ENCODE results near the gene NAV1. TPM values are rescaled to one million over a fixed set of nuclear protein-coding genes. Genes with fewer than 3 reads are reported as not detected.

Gene NAV1
- total and polyA plus RNA-seq, 9 of the 15 experiments (the other 6 are each of a cell fraction or from before 2014, with no cell fraction given), result 0.91 to 16.8 (median 3.2) TPM

GRCh38 chr1:201559679-201560162, 20.8 kb downstream of the NAV1 start (continued):
- no peak for TF ChIP-seq HSF4 (CRISPR knock-in tag; IDR thresholded peaks at IDR 0.05; ENCODE audit: borderline replicate concordance)
- peak in 1 of 2 experiments; percentile 38; a peak in 1 of 4 replicates for TF ChIP-seq NONO (IDR thresholded peaks at IDR 0.05; ENCODE audit: low read depth in 2 of 2, low read length in 1 of 2)
- TF ChIP-seq ZNF764 (CRISPR knock-in tag; IDR thresholded peaks at IDR 0.05; ENCODE audit: low read depth), result no peak
- peak in 1 of 2 experiments; percentile 76; a peak in 1 of 3 replicates for TF ChIP-seq CBX3 (IDR thresholded peaks at IDR 0.05; ENCODE audit: borderline replicate concordance in 1 of 2, low read length in 2 of 2)
- no peak for TF ChIP-seq TCF7 (IDR thresholded peaks at IDR 0.05; ENCODE audit: borderline replicate concordance)
- TF ChIP-seq RNF2 (IDR thresholded peaks at IDR 0.05), result 0 out of 2 replicates have a peak, but pooled peaks have one; percentile 52
- TF ChIP-seq ZBTB40 (IDR thresholded peaks at IDR 0.05), result no peak
- peak; percentile 55; the same call in 1 of the 2 replicates for TF ChIP-seq ZBTB40 (CRISPR knock-in tag; IDR thresholded peaks at IDR 0.05)
- 0 out of 2 replicates have a peak, but pooled peaks have one; percentile 43 for TF ChIP-seq ELF1 (tag; IDR thresholded peaks at IDR 0.05)
- no peak for TF ChIP-seq ZNF561 (CRISPR knock-in tag; conservative IDR thresholded peaks at IDR 0.05)
- TF ChIP-seq ZFX (CRISPR knock-in tag; IDR thresholded peaks at IDR 0.05), result no peak
- 0 out of 2 replicates have a peak, but pooled peaks have one; percentile 20 for TF ChIP-seq RUNX1 (IDR thresholded peaks at IDR 0.05; ENCODE audit: low read depth)
- TF ChIP-seq POLR2H (tag; IDR thresholded peaks at IDR 0.05; ENCODE audit: low read depth), result no peak
- TF ChIP-seq ZC3H4 (CRISPR knock-in tag; IDR thresholded peaks at IDR 0.05; ENCODE audit: borderline replicate concordance), result no peak
- no peak for TF ChIP-seq SNRNP70 (optimal IDR thresholded peaks at IDR 0.05; ENCODE audit: low read depth, low read length)
- TF ChIP-seq XRCC5 (IDR thresholded peaks at IDR 0.05; ENCODE audit: low read depth, low read length), result peak; percentile 96
- peak; percentile 79 for TF ChIP-seq JUND (IDR thresholded peaks at IDR 0.05; ENCODE audit: borderline replicate concordance, low read depth, low read length)
- TF ChIP-seq JUND (tag; IDR thresholded peaks at IDR 0.05; ENCODE audit: borderline replicate concordance, low read depth, low read length), result peak; percentile 56; the same call in 2 of the 3 replicates
- no peak for TF ChIP-seq ZNF512 (tag; IDR thresholded peaks at IDR 0.05)

Data from K562 (cell line).